SK-N-SH (cell line): ENCODE results near the gene CTNNA3. TPM values are rescaled to one million over a fixed set of nuclear protein-coding genes. Genes with fewer than 3 reads are reported as not detected.

Experiments used
- CTCF ChIA-PET: fragments of 300-600, 350-600 bp; formaldehyde crosslinking; extraction: SDS; loops from one replicate; lab custom pipeline; 2021; lab: Yijun Ruan, JAX
- POLR2A ChIA-PET: fragments of 350-600 bp; sonication (Branson Sonifier 250); formaldehyde crosslinking; extraction: SDS; loops from one replicate; lab custom pipeline; 2020; ENCODE audit warnings: antibody characterized with exemption, inconsistent platforms; lab: Yijun Ruan, JAX
- DNase-seq: peaks from one replicate; pipeline ENCODE4 v3.0.0; 2012
- H2AFZ ChIP-seq: fragments of 200-600 bp; sonication (generic); 2 replicates; pipeline ENCODE4 v1.8.1; 2016; ENCODE audit warnings: antibody characterized with exemption, mild to moderate bottlenecking, low read depth
- H3F3A ChIP-seq: fragments of 200-600 bp; sonication (generic); replicated peaks from 2 replicates; pipeline ENCODE3; 2016; ENCODE audit warnings: antibody characterized with exemption, mild to moderate bottlenecking; ENCODE audit not compliant: insufficient read depth
- H3K27ac ChIP-seq, 2 experiments: fragments of 200-500 bp in 1 of 2; fragments of 200-600 bp in 1 of 2; sonication (Bioruptor generic) in 1 of 2; sonication (generic), shearing (Covaris generic) in 1 of 2; 2 replicates each; pipeline versions ENCODE4 v1.5.1 to v1.6.1; 2014 to 2016; ENCODE audit warnings: low read depth in 2 of 2, inconsistent platforms in 1 of 2, low read length in 1 of 2, mild to moderate bottlenecking in 1 of 2, mixed read lengths in 1 of 2
- H3K27me3 ChIP-seq: fragments of 200-600 bp; sonication (generic), shearing (Covaris generic); 2 replicates; pipeline ENCODE4 v1.6.1; 2016; ENCODE audit warnings: mixed run types; ENCODE audit not compliant: insufficient read depth
- H3K36me3 ChIP-seq, 2 experiments: fragments of 200-500 bp in 1 of 2; fragments of 200-600 bp in 1 of 2; sonication (Bioruptor generic) in 1 of 2; sonication (generic) in 1 of 2; replicated peaks in 1 of 2; 2 replicates each; pipeline versions ENCODE3 to v1.5.1; 2014 to 2016; ENCODE audit warnings: low read length in 1 of 2, mild to moderate bottlenecking in 1 of 2; ENCODE audit not compliant: insufficient read depth in 2 of 2, control insufficient read depth in 1 of 2
- H3K4me1 ChIP-seq, 2 experiments: fragments of 200-500 bp in 1 of 2; fragments of 200-600 bp in 1 of 2; sonication (Bioruptor generic) in 1 of 2; sonication (generic), shearing (Covaris generic) in 1 of 2; 2 replicates each; pipeline versions ENCODE4 v1.5.1 to v1.6.1; 2014 to 2016; ENCODE audit warnings: low read depth in 1 of 2, low read length in 1 of 2, mixed run types in 1 of 2; ENCODE audit not compliant: insufficient read depth in 2 of 2, control insufficient read depth in 1 of 2
- H3K4me2 ChIP-seq: fragments of 200-600 bp; sonication (generic), shearing (Covaris generic); 2 replicates; pipeline ENCODE4 v1.6.1; 2017; ENCODE audit warnings: mixed run types
- H3K4me3 ChIP-seq, 2 experiments: fragments of 200-500 bp in 1 of 2; fragments of 200-600 bp in 1 of 2; sonication (Bioruptor generic) in 1 of 2; sonication (generic), shearing (Covaris generic) in 1 of 2; 2 replicates each; pipeline versions ENCODE4 v1.5.1 to v1.8.1; 2014 to 2016; ENCODE audit warnings: low read depth in 2 of 2, inconsistent platforms in 1 of 2, low read length in 1 of 2, mild to moderate bottlenecking in 1 of 2, mixed read lengths in 1 of 2, moderate library complexity in 1 of 2
- H3K79me2 ChIP-seq: fragments of 200-600 bp; sonication (generic); 2 replicates; pipeline ENCODE4 v1.8.1; 2017; ENCODE audit warnings: mild to moderate bottlenecking; ENCODE audit not compliant: insufficient read depth
- H3K9ac ChIP-seq: fragments of 200-600 bp; sonication (generic); 2 replicates; pipeline ENCODE4 v1.6.1; 2017; ENCODE audit warnings: mixed run types
- H3K9me2 ChIP-seq: fragments of 200-600 bp; sonication (generic); 2 replicates; pipeline ENCODE4 v1.6.1; 2017; ENCODE audit warnings: mixed run types
- H3K9me3 ChIP-seq: fragments of 200-600 bp; sonication (generic); 2 replicates; pipeline ENCODE4 v1.6.1; 2017; ENCODE audit warnings: mixed run types, mild to moderate bottlenecking, moderate library complexity
- H4K20me1 ChIP-seq: fragments of 200-600 bp; sonication (generic); 2 replicates; pipeline ENCODE4 v1.6.1; 2017; ENCODE audit warnings: mild to moderate bottlenecking, mixed run types; ENCODE audit not compliant: insufficient read depth
- EP300 ChIP-seq, 2 experiments: IDR thresholded peaks; 2 replicates each; pipeline versions ENCODE4 v1.4.0 to v1.6.1; 2012; ENCODE audit warnings: borderline replicate concordance in 1 of 2, low read depth in 1 of 2, low read length in 1 of 2
- EZH2phosphoT487 ChIP-seq: fragments of 200-600 bp; sonication (generic); IDR thresholded peaks from 2 replicates; pipeline ENCODE4 v1.6.1; 2017; ENCODE audit warnings: low read depth, mixed run types, mild to moderate bottlenecking, antibody characterized with exemption, moderate library complexity, borderline replicate concordance
- FOSL2 ChIP-seq: IDR thresholded peaks from 2 replicates; pipeline ENCODE4 v1.4.0; 2012; ENCODE audit warnings: low read depth, mild to moderate bottlenecking, moderate library complexity, borderline replicate concordance
- FOXM1 ChIP-seq: IDR thresholded peaks from 2 replicates; pipeline ENCODE4 v1.4.0; 2012; ENCODE audit warnings: low read depth, mild to moderate bottlenecking
- JUND ChIP-seq: IDR thresholded peaks from 2 replicates; pipeline ENCODE4 v1.4.0; 2012
- MXI1 ChIP-seq: IDR thresholded peaks from 2 replicates; pipeline ENCODE4 v1.6.1; 2012; ENCODE audit warnings: mild to moderate bottlenecking, low read depth, low read length, improper control_type of control experiment
- PBX3 ChIP-seq: IDR thresholded peaks from 2 replicates; pipeline ENCODE4; 2012
- TAF1 ChIP-seq: IDR thresholded peaks from 2 replicates; pipeline ENCODE4 v1.6.1; 2012; ENCODE audit warnings: low read depth, mild to moderate bottlenecking, low read length, moderate library complexity, borderline replicate concordance
- TCF12 ChIP-seq: IDR thresholded peaks from 2 replicates; pipeline ENCODE4 v1.4.0; 2012
- USF1 ChIP-seq: IDR thresholded peaks from 2 replicates; pipeline ENCODE4 v1.4.0; 2012; ENCODE audit warnings: low read depth, borderline replicate concordance
- USF2 ChIP-seq: fragments of 150-350 bp; IDR thresholded peaks from 2 replicates; pipeline ENCODE4 v1.6.1; 2017; ENCODE audit warnings: antibody characterized with exemption, low read length, low read depth, borderline replicate concordance
- WGBS: methylation state at CpG from one replicate; pipeline ENCODE4 v1.1.6; 2017; ENCODE audit warnings: low lambda C conversion rate; 5-methylcytosine and 5-hydroxymethylcytosine counted together
- polyA plus RNA-seq, 3 experiments: library from polyadenylated mRNA; depleted of rRNA; stranded (reverse); fragments of >200 nt; gene quantifications; 2 replicates each; pipeline ENCODE4 v1.2.3, GENCODE V29; 2012

The CTNNA3 gene
- polyA plus RNA-seq, 1 of the 3 experiments (the other 2 are of a cell fraction) = not detected

GRCh38 chr10:66880826-66881225 is 815.2 kb downstream of the CTNNA3 start:
- WGBS = 0% methylated on average over 2 of the region's 2 CpGs

GRCh38 chr10:66880292-66880691 is 815.7 kb downstream of the CTNNA3 start:
- Histone ChIP-seq H3K9me3 (no peaks in the 10 kb centered on the region), H3K4me2 (no peak overlapping the region), H3K9me2 (no peaks in the 10 kb centered on the region), H3K4me3 (no peak overlapping the region), H2AFZ (no peak overlapping the region), H3K27ac (no peak overlapping the region), H3F3A (no peaks in the 10 kb centered on the region), H3K4me1 (no peaks in the 10 kb centered on the region), H4K20me1 (no peaks in the 10 kb centered on the region), H3K9ac (no peak overlapping the region), H3K27me3 (peaks cover 13% of the 10 kb centered on the region), H3K36me3 (no peaks in the 10 kb centered on the region), H3K79me2 (no peaks in the 10 kb centered on the region)
- TF ChIP-seq EP300 (IDR thresholded peaks at IDR 0.05; ENCODE audit: borderline replicate concordance in 1 of 2, low read depth in 1 of 2, low read length in 1 of 2) (no peak), FOXM1 (no peak), MXI1 (no peak), USF1 (no peak), EZH2phosphoT487 (no peak), FOSL2 (no peak), TAF1 (no peak), PBX3 (no peak), USF2 (no peak)
- 0% methylated on average over 1 of the region's 1 CpG for WGBS
- DNase-seq = no peak
- CTCF ChIA-PET = no interaction called here
- POLR2A ChIA-PET = no interaction called here

More at GRCh38 chr10:66880826-66881225, 815.2 kb downstream of the CTNNA3 start:
- H3K9me3 ChIP-seq = no peaks in the 10 kb centered on the region
- peaks cover 13% of the 10 kb centered on the region for H3K27me3 ChIP-seq
- H3K4me1 ChIP-seq = no peaks in the 10 kb centered on the region
- TF ChIP-seq MXI1 (no peak), JUND (no peak), TCF12 (no peak)
- H3K4me3 ChIP-seq = no peak overlapping the region
- no peak overlapping the region for H2AFZ ChIP-seq
- H3K9ac ChIP-seq = no peak overlapping the region
- no peaks in the 10 kb centered on the region for H3K9me2 ChIP-seq
- DNase-seq = no peak
- no peak overlapping the region for H3K27ac ChIP-seq
- no peaks in the 10 kb centered on the region for H4K20me1 ChIP-seq
- no peaks in the 10 kb centered on the region for H3K36me3 ChIP-seq
- H3K4me2 ChIP-seq = no peak overlapping the region
- H3K79me2 ChIP-seq = no peaks in the 10 kb centered on the region
- no peaks in the 10 kb centered on the region for H3F3A ChIP-seq
- CTCF ChIA-PET = no interaction called here
- POLR2A ChIA-PET = no interaction called here
